H9 (cell line): ENCODE measurements around the gene PPP1R3C. TPM values are rescaled to one million over a fixed set of nuclear protein-coding genes. Genes with fewer than 3 reads are reported as not detected.

ENCODE experiments used
- DNase-seq: peaks from one replicate; pipeline ENCODE4 v3.0.0-alpha.2; 2017
- H2AFZ ChIP-seq: one replicate; pipeline ENCODE4 v1.6.1; 2013; ENCODE audit warnings: mild to moderate bottlenecking, low read length, control low read depth, moderate library complexity
- H2AK5ac ChIP-seq: 2 replicates; pipeline ENCODE4 v1.6.1; 2013; ENCODE audit warnings: low read length, control low read depth, mixed read lengths; ENCODE audit not compliant: insufficient read length
- H2BK120ac ChIP-seq: one replicate; pipeline ENCODE4 v1.6.1; 2013; ENCODE audit warnings: low read depth, mild to moderate bottlenecking, low read length, control low read depth, inconsistent platforms; ENCODE audit not compliant: poor library complexity, severe bottlenecking
- H2BK12ac ChIP-seq: 2 replicates; pipeline ENCODE4 v1.6.1; 2013; ENCODE audit warnings: low read length, control low read depth, mixed read lengths, low read depth; ENCODE audit not compliant: insufficient read length
- H2BK15ac ChIP-seq: 2 replicates; pipeline ENCODE4 v1.6.1; 2013; ENCODE audit warnings: low read depth, low read length, control low read depth
- H2BK20ac ChIP-seq: one replicate; pipeline ENCODE4 v1.6.1; 2013; ENCODE audit warnings: low read depth, mild to moderate bottlenecking, low read length, control low read depth, inconsistent platforms; ENCODE audit not compliant: poor library complexity, severe bottlenecking
- H2BK5ac ChIP-seq: 2 replicates; pipeline ENCODE4 v1.6.1; 2013; ENCODE audit warnings: low read length, control low read depth, mixed read lengths; ENCODE audit not compliant: insufficient read length
- H3K14ac ChIP-seq: 2 replicates; pipeline ENCODE4 v1.6.1; 2013; ENCODE audit warnings: low read length, control low read depth; ENCODE audit not compliant: insufficient read depth
- H3K18ac ChIP-seq: 2 replicates; pipeline ENCODE4 v1.6.1; 2013; ENCODE audit warnings: low read depth, mild to moderate bottlenecking, mixed read lengths, low read length, control low read depth; ENCODE audit not compliant: insufficient read length
- H3K23ac ChIP-seq: 2 replicates; pipeline ENCODE4 v1.6.1; 2013; ENCODE audit warnings: low read length, control low read depth, mixed read lengths, low read depth; ENCODE audit not compliant: insufficient read length
- H3K23me2 ChIP-seq: 2 replicates; pipeline ENCODE4 v1.6.1; 2013; ENCODE audit warnings: low read depth, mild to moderate bottlenecking, mixed read lengths, low read length, control low read depth; ENCODE audit not compliant: insufficient read length, poor library complexity, severe bottlenecking
- H3K27ac ChIP-seq: 2 replicates; pipeline ENCODE4 v1.5.1; 2013; ENCODE audit warnings: low read length, control low read depth, mixed read lengths, low read depth; ENCODE audit not compliant: insufficient read length
- H3K27me3 ChIP-seq: 2 replicates; pipeline ENCODE4 v1.6.1; 2013; ENCODE audit warnings: low read length, control low read depth, inconsistent platforms; ENCODE audit not compliant: insufficient read depth
- H3K4ac ChIP-seq: 2 replicates; pipeline ENCODE4 v1.6.1; 2013; ENCODE audit warnings: low read depth, mild to moderate bottlenecking, control low read depth, inconsistent platforms, low read length, moderate library complexity
- H3K4me1 ChIP-seq: 2 replicates; pipeline ENCODE4 v1.6.1; 2013; ENCODE audit warnings: low read length, control low read depth, inconsistent platforms; ENCODE audit not compliant: insufficient read depth
- H3K4me2 ChIP-seq: 2 replicates; pipeline ENCODE4 v1.6.1; 2013; ENCODE audit warnings: low read length, control low read depth, mixed read lengths; ENCODE audit not compliant: insufficient read length, insufficient read depth
- H3K56ac ChIP-seq: 2 replicates; pipeline ENCODE4 v1.6.1; 2013; ENCODE audit warnings: low read depth, mild to moderate bottlenecking, mixed read lengths, low read length, control low read depth; ENCODE audit not compliant: insufficient read length
- H3K79me1 ChIP-seq: 2 replicates; pipeline ENCODE4 v1.6.1; 2013; ENCODE audit warnings: low read depth, mild to moderate bottlenecking, moderate library complexity, low read length, control low read depth, inconsistent platforms; ENCODE audit not compliant: insufficient read depth, poor library complexity, severe bottlenecking
- H3K79me2 ChIP-seq: 2 replicates; pipeline ENCODE4 v1.6.1; 2013; ENCODE audit warnings: low read length, control low read depth, inconsistent platforms; ENCODE audit not compliant: insufficient read depth
- H3K9ac ChIP-seq: 2 replicates; pipeline ENCODE4 v1.6.1; 2013; ENCODE audit warnings: low read length, control low read depth, mixed read lengths; ENCODE audit not compliant: insufficient read length; ENCODE audit errors: extremely low read depth
- H3K9me3 ChIP-seq: one replicate; pipeline ENCODE4 v1.6.1; 2013; ENCODE audit warnings: low read depth, low read length, inconsistent platforms; ENCODE audit not compliant: control insufficient read depth
- H3T11ph ChIP-seq: one replicate; pipeline ENCODE4 v1.6.1; 2013; ENCODE audit warnings: mild to moderate bottlenecking, low read length, control low read depth, inconsistent platforms
- H4K20me1 ChIP-seq: one replicate; pipeline ENCODE4 v1.6.1; 2013; ENCODE audit not compliant: control insufficient read depth, insufficient read length, insufficient read depth
- H4K5ac ChIP-seq: 2 replicates; pipeline ENCODE4 v1.6.1; 2013; ENCODE audit warnings: low read depth, mild to moderate bottlenecking, mixed read lengths, low read length, control low read depth; ENCODE audit not compliant: insufficient read length
- H4K8ac ChIP-seq: replicated peaks from 2 replicates; pipeline ENCODE4 v1.6.1; 2013; ENCODE audit warnings: low read length, control low read depth, mixed read lengths, low read depth; ENCODE audit not compliant: insufficient read length
- H4K91ac ChIP-seq: 2 replicates; pipeline ENCODE4 v1.6.1; 2013; ENCODE audit warnings: low read depth, mild to moderate bottlenecking, moderate library complexity, mixed read lengths, low read length, control low read depth; ENCODE audit not compliant: insufficient read length
- H3K27ac Mint-ChIP-seq, 3 experiments: 2 replicates in 2 of 3; 3 replicates in 1 of 3; pipeline ENCODE4 v1.8.0; 2020 to 2021; ENCODE audit warnings: mixed read lengths in 3 of 3, mild to moderate bottlenecking in 1 of 3, moderate library complexity in 1 of 3
- H3K27me3 Mint-ChIP-seq: 2 replicates; pipeline ENCODE4 v1.8.0; 2021; ENCODE audit warnings: low read depth, mild to moderate bottlenecking, moderate library complexity, mixed read lengths
- H3K36me3 Mint-ChIP-seq, 3 experiments: 2 replicates in 2 of 3; 3 replicates in 1 of 3; pipeline ENCODE4 v1.8.0; 2020 to 2021; ENCODE audit warnings: low read depth in 3 of 3, mixed read lengths in 3 of 3; ENCODE audit not compliant: insufficient read depth in 1 of 3
- H3K4me1 Mint-ChIP-seq, 2 experiments: 2 replicates each; pipeline ENCODE4 v1.8.0; 2020; ENCODE audit warnings: mixed read lengths in 2 of 2
- H3K4me3 Mint-ChIP-seq, 2 experiments: 2 replicates in 1 of 2; 3 replicates in 1 of 2; pipeline ENCODE4 v1.8.0; 2020 to 2021; ENCODE audit warnings: mild to moderate bottlenecking in 2 of 2, mixed read lengths in 2 of 2, moderate library complexity in 1 of 2
- H3K9me3 Mint-ChIP-seq, 2 experiments: 2 replicates in 1 of 2; 3 replicates in 1 of 2; pipeline ENCODE4 v1.8.0; 2020; ENCODE audit warnings: mild to moderate bottlenecking in 2 of 2, mixed read lengths in 2 of 2, moderate library complexity in 1 of 2
- CTCF ChIP-seq: fragments of 200-600 bp; sonication (generic); conservative IDR thresholded peaks from 3 replicates; pipeline ENCODE4 v1.8.0; 2021; ENCODE audit warnings: antibody characterized with exemption, mild to moderate bottlenecking
- WGBS: extraction: QIAGEN DNeasy Blood & Tissue Kit; methylation state at CpG from one replicate; pipeline ENCODE4 v1.1.7; 2013; ENCODE audit warnings: missing lambda C conversion rate, low lambda C conversion rate, mixed read lengths; ENCODE audit not compliant: insufficient read length; ENCODE audit errors: extremely low coverage; 5-methylcytosine and 5-hydroxymethylcytosine counted together
- total RNA-seq: library from RNA; stranded (reverse); gene quantifications from 2 replicates; pipeline ENCODE4 v1.2.1, GENCODE V29; 2021

Gene PPP1R3C
- total RNA-seq, 1 experiment from 2014 or later: 1.2 TPM

- H3K27ac Mint-ChIP-seq: no peak overlapping the region
- no peak overlapping the region for H2AFZ ChIP-seq
- no peak overlapping the region for H4K8ac ChIP-seq
- H3K36me3 Mint-ChIP-seq: no peaks in the 10 kb centered on the region
- H3K79me2 ChIP-seq: no peaks in the 10 kb centered on the region
- H3K9me3 Mint-ChIP-seq: no peaks in the 10 kb centered on the region
- no peaks in the 10 kb centered on the region for H4K20me1 ChIP-seq
- no peak overlapping the region for H2BK120ac ChIP-seq
- H3K79me1 ChIP-seq: no peaks in the 10 kb centered on the region
- H3T11ph ChIP-seq: no peak overlapping the region
- no peaks in the 10 kb centered on the region for H3K9me3 ChIP-seq
- H3K4me1 Mint-ChIP-seq: no peaks in the 10 kb centered on the region
- H3K4ac ChIP-seq: no peak overlapping the region
- H3K23ac ChIP-seq: no peak overlapping the region
- WGBS: no CpG with 5 or more reads among the region's 3 CpGs
- no peak overlapping the region for H4K91ac ChIP-seq
- H2BK15ac ChIP-seq: no peak overlapping the region
- no peaks in the 10 kb centered on the region for H3K23me2 ChIP-seq
- no peak for TF ChIP-seq CTCF
- H3K4me1 ChIP-seq: no peaks in the 10 kb centered on the region
- H4K5ac ChIP-seq: no peak overlapping the region
- H3K27ac ChIP-seq: no peak overlapping the region
- H3K56ac ChIP-seq: no peak overlapping the region
- no peak overlapping the region for H3K4me2 ChIP-seq
- no peak overlapping the region for H3K18ac ChIP-seq
- H3K27me3 ChIP-seq: no peaks in the 10 kb centered on the region
- no peak overlapping the region for H2BK12ac ChIP-seq
- no peak overlapping the region for H2BK20ac ChIP-seq
- no peak overlapping the region for H3K14ac ChIP-seq
- no peak overlapping the region for H2BK5ac ChIP-seq
- no peak overlapping the region for H3K9ac ChIP-seq
- peaks cover 3% of the 10 kb centered on the region; the same call in 1 of the 2 replicates for H3K27me3 Mint-ChIP-seq
- no peak overlapping the region for H2AK5ac ChIP-seq
- DNase-seq: no peak
- H3K4me3 Mint-ChIP-seq: no peak overlapping the region
Measured at GRCh38 chr10:91589658-91590035, 43.2 kb downstream of the PPP1R3C start.
